T-cell (primary cell): ENCODE measurements around the gene ARHGAP4. TPM values are rescaled to one million over a fixed set of nuclear protein-coding genes. Genes with fewer than 3 reads are reported as not detected.
A peak's percentile ranks its signal among the peaks of the same experiment; 100 is the strongest.

ENCODE experiments used
- ATAC-seq, 4 experiments: fragments of 200-7000 bp in 3 of 4; fragments of 150-1000 bp in 1 of 4; cut with Tn5 transposase; replicated peaks in 1 of 4; 1 replicate in 3 of 4; 2 replicates in 1 of 4; pipeline ENCODE4 v1.10.0; 2021; ENCODE audit warnings: moderate library complexity in 3 of 4, mild to moderate bottlenecking in 2 of 4, moderate number of reproducible peaks in 1 of 4
- CTCF ChIA-PET, 2 donors: fragments of 300-600 bp; sonication (Branson Sonifier 250); formaldehyde crosslinking; loops; one replicate each; lab custom pipeline; 2022; ENCODE audit warnings: antibody characterized with exemption in 2 of 2; lab: Charles Lee
- POLR2A ChIA-PET, 2 donors: fragments of 300-600 bp; sonication (Branson Sonifier 250); formaldehyde crosslinking; loops; one replicate each; lab custom pipeline; 2022; ENCODE audit warnings: antibody characterized with exemption in 2 of 2; lab: Charles Lee
- DNase-seq, 35 experiments: peaks; one replicate each; pipeline versions ENCODE4 v3.0.0 to v3.0.0-alpha.2; 2013 to 2023
- H3K27ac ChIP-seq: one replicate; pipeline ENCODE4 v1.5.1; 2013; ENCODE audit warnings: low read length
- H3K27me3 ChIP-seq, 2 experiments: replicated peaks in 1 of 2; 1 replicate in 1 of 2; 2 replicates in 1 of 2; pipeline versions ENCODE4 v1.6.1 to v1.7.0; 2013; ENCODE audit warnings: low read length in 1 of 2, mixed read lengths in 1 of 2; ENCODE audit not compliant: control insufficient read depth in 2 of 2, insufficient read depth in 2 of 2; ENCODE audit errors: extremely low read depth in 1 of 2
- H3K36me3 ChIP-seq, 2 donors: 1 replicate in 1 of 2; 2 replicates in 1 of 2; pipeline versions ENCODE4 v1.6.1 to v1.7.0; 2013; ENCODE audit warnings: low read length in 1 of 2; ENCODE audit not compliant: control insufficient read depth in 2 of 2, insufficient read depth in 1 of 2; ENCODE audit errors: extremely low read depth in 1 of 2
- H3K4me1 ChIP-seq, 2 experiments: 1 replicate in 1 of 2; 2 replicates in 1 of 2; pipeline versions ENCODE4 v1.6.1 to v1.7.0; 2013; ENCODE audit warnings: low read length in 2 of 2, mixed read lengths in 1 of 2; ENCODE audit not compliant: insufficient read depth in 2 of 2, control insufficient read depth in 1 of 2; ENCODE audit errors: extremely low read depth in 1 of 2
- H3K4me3 ChIP-seq, 2 donors: 1 replicate in 1 of 2; 2 replicates in 1 of 2; pipeline versions ENCODE4 v1.5.1 to v1.7.0; 2013; ENCODE audit warnings: mild to moderate bottlenecking in 2 of 2, low read length in 1 of 2, moderate library complexity in 1 of 2; ENCODE audit not compliant: control insufficient read depth in 1 of 2; ENCODE audit errors: extremely low read depth in 1 of 2
- H3K9me3 ChIP-seq: 2 replicates; pipeline ENCODE4 v1.7.0; 2013
- H3K27ac Mint-ChIP-seq, 2 donors: one replicate each; pipeline ENCODE4 v1.8.0; 2020 to 2021; ENCODE audit warnings: mild to moderate bottlenecking in 2 of 2, mixed read lengths in 2 of 2
- H3K27me3 Mint-ChIP-seq, 2 donors: one replicate each; pipeline ENCODE4 v1.8.0; 2021 to 2022; ENCODE audit warnings: mixed read lengths in 2 of 2
- H3K36me3 Mint-ChIP-seq: one replicate; pipeline ENCODE4 v1.8.0; 2021; ENCODE audit warnings: mixed read lengths
- H3K4me1 Mint-ChIP-seq, 3 donors: one replicate each; pipeline ENCODE4 v1.8.0; 2020 to 2022; ENCODE audit warnings: mixed read lengths in 3 of 3, mild to moderate bottlenecking in 1 of 3
- H3K4me3 Mint-ChIP-seq, 3 donors: one replicate each; pipeline ENCODE4 v1.8.0; 2020 to 2022; ENCODE audit warnings: mild to moderate bottlenecking in 3 of 3, mixed read lengths in 3 of 3, moderate library complexity in 3 of 3
- H3K9me3 Mint-ChIP-seq, 3 donors: one replicate each; pipeline ENCODE4 v1.8.0; 2020 to 2022; ENCODE audit warnings: mixed read lengths in 3 of 3
- WGBS: methylation state at CpG from one replicate; pipeline ENCODE4 v1.1.5; 2013; ENCODE audit warnings: missing lambda C conversion rate; ENCODE audit not compliant: insufficient coverage; 5-methylcytosine and 5-hydroxymethylcytosine counted together
- total RNA-seq, 35 experiments: library from RNA in 6 of 35; stranded (reverse) in 6 of 35; fragments of 120-200 nt in 1 of 35; gene quantifications; one replicate each; pipeline versions ENCODE4 v1.2.1 to v1.2.4 and lab custom pipeline; 2013 to 2026

ARHGAP4 gene
- total RNA-seq, 5 donors from 2014 or later (not counting 1 experiment from before 2014, with no cell fraction given) = 420 to 485 (median 468) TPM

GRCh38 chrX:153965406-153965805 is 39.3 kb upstream of the ARHGAP4 start:
- Histone ChIP-seq H3K4me3 (no peak overlapping the region), H3K9me3 (no peaks in the 10 kb centered on the region), H3K27ac (peak overlapping the region; percentile 78), H3K36me3 (peaks cover 17 to 37% of the 10 kb centered on the region in 2 donors), H3K4me1 (peaks cover 6 to 55% of the 10 kb centered on the region in 2 experiments), H3K27me3 (no peaks in the 10 kb centered on the region)
- POLR2A ChIA-PET = no interaction called here
- DNase-seq = no peak
- CTCF ChIA-PET = no interaction called here
- no peaks in the 10 kb centered on the region for H3K27me3 Mint-ChIP-seq
- ATAC-seq = no peak
- 60% methylated on average over 2 of the region's 5 CpGs for WGBS
- peaks cover 4% of the 10 kb centered on the region for H3K36me3 Mint-ChIP-seq
- peaks cover 39 to 47% (median 42%) of the 10 kb centered on the region in 3 donors for H3K4me1 Mint-ChIP-seq
- peak overlapping the region in 1 of 2 donors; percentile 96 for H3K27ac Mint-ChIP-seq
- H3K9me3 Mint-ChIP-seq = no peaks in the 10 kb centered on the region
- H3K4me3 Mint-ChIP-seq = peak overlapping the region in 1 of 3 donors; percentile 88

- ChIA-PET POLR2A (no interaction called here), CTCF (no interaction called here)
- peaks cover 4% of the 10 kb centered on the region for H3K36me3 Mint-ChIP-seq
- Histone ChIP-seq H3K9me3 (no peaks in the 10 kb centered on the region), H3K27me3 (no peaks in the 10 kb centered on the region), H3K4me3 (no peak overlapping the region), H3K27ac (no peak overlapping the region), H3K36me3 (peaks cover 18 to 50% of the 10 kb centered on the region in 2 donors), H3K4me1 (peaks cover 6 to 50% of the 10 kb centered on the region in 2 experiments)
- WGBS = no CpG with 5 or more reads among the region's 14 CpGs
- H3K9me3 Mint-ChIP-seq = no peaks in the 10 kb centered on the region
- H3K4me1 Mint-ChIP-seq = peaks cover 34 to 42% (median 40%) of the 10 kb centered on the region in 3 donors
- H3K27me3 Mint-ChIP-seq = no peaks in the 10 kb centered on the region
- H3K27ac Mint-ChIP-seq = no peak overlapping the region
- no peak for DNase-seq
- no peak overlapping the region for H3K4me3 Mint-ChIP-seq
- ATAC-seq = no peak
These were observed 38.0 kb upstream of the ARHGAP4 start for GRCh38 chrX:153964105-153964504.

GRCh38 chrX:153963546-153963945 is 37.5 kb upstream of the ARHGAP4 start:
- H3K4me1 Mint-ChIP-seq = peaks cover 33 to 40% (median 36%) of the 10 kb centered on the region in 3 donors
- POLR2A ChIA-PET = no interaction called here
- peaks cover 4% of the 10 kb centered on the region for H3K36me3 Mint-ChIP-seq
- CTCF ChIA-PET = interaction anchor here in 1 of 2 donors (0.5 kb wide), 2 partner anchors 11 to 15 kb away, joined by 3 to 4 read pairs; no protein-coding TSS in a partner anchor
- H3K9me3 ChIP-seq = no peaks in the 10 kb centered on the region
- no peaks in the 10 kb centered on the region for H3K27me3 Mint-ChIP-seq
- no peak overlapping the region for H3K27ac ChIP-seq
- DNase-seq (no peak), ATAC-seq (no peak)
- peaks cover 6 to 44% of the 10 kb centered on the region in 2 experiments for H3K4me1 ChIP-seq
- no peaks in the 10 kb centered on the region for H3K27me3 ChIP-seq
- H3K4me3 Mint-ChIP-seq = no peak overlapping the region
- no peaks in the 10 kb centered on the region for H3K9me3 Mint-ChIP-seq
- no peak overlapping the region for H3K27ac Mint-ChIP-seq
- H3K4me3 ChIP-seq = no peak overlapping the region
- WGBS = 100% methylated on average over 3 of the region's 12 CpGs
- H3K36me3 ChIP-seq = peaks cover 20 to 55% of the 10 kb centered on the region in 2 donors

- no peak overlapping the region for H3K27ac Mint-ChIP-seq
- no peaks in the 10 kb centered on the region for H3K27me3 ChIP-seq
- H3K27me3 Mint-ChIP-seq = no peaks in the 10 kb centered on the region
- no peak for ATAC-seq
- no peak overlapping the region for H3K27ac ChIP-seq
- CTCF ChIA-PET = no interaction called here
- H3K4me1 ChIP-seq = peaks cover 0 to 21% of the 10 kb centered on the region in 2 experiments
- H3K36me3 Mint-ChIP-seq = peaks cover 7% of the 10 kb centered on the region
- H3K36me3 ChIP-seq = peaks cover 20 to 77% of the 10 kb centered on the region in 2 donors
- POLR2A ChIA-PET = interaction anchor here in 1 of 2 donors (0.6 kb wide), 1 partner anchor 9 kb away, joined by 4 read pairs; no protein-coding TSS in a partner anchor
- H3K4me3 Mint-ChIP-seq = no peak overlapping the region
- no peak overlapping the region for H3K4me3 ChIP-seq
- no peaks in the 10 kb centered on the region for H3K9me3 Mint-ChIP-seq
- no peaks in the 10 kb centered on the region for H3K9me3 ChIP-seq
- WGBS = 100% methylated on average over 2 of the region's 11 CpGs
- peaks cover 11 to 19% (median 14%) of the 10 kb centered on the region in 3 donors for H3K4me1 Mint-ChIP-seq
- DNase-seq = no peak
These were observed 35.2 kb upstream of the ARHGAP4 start for GRCh38 chrX:153961292-153961691.

GRCh38 chrX:153960786-153961185 is 34.7 kb upstream of the ARHGAP4 start:
- Histone ChIP-seq H3K36me3 (peaks cover 20 to 81% of the 10 kb centered on the region in 2 donors), H3K4me3 (no peak overlapping the region), H3K9me3 (no peaks in the 10 kb centered on the region), H3K27me3 (no peaks in the 10 kb centered on the region), H3K27ac (no peak overlapping the region), H3K4me1 (peaks cover 0 to 16% of the 10 kb centered on the region in 2 experiments)
- ATAC-seq (no peak), DNase-seq (no peak)
- H3K4me3 Mint-ChIP-seq = no peak overlapping the region
- CTCF ChIA-PET = no interaction called here
- WGBS = 95% methylated on average over 14 of the region's 22 CpGs
- no peak overlapping the region for H3K27ac Mint-ChIP-seq
- no peaks in the 10 kb centered on the region for H3K27me3 Mint-ChIP-seq
- POLR2A ChIA-PET = no interaction called here
- peaks cover 7 to 14% (median 9%) of the 10 kb centered on the region in 3 donors for H3K4me1 Mint-ChIP-seq
- no peaks in the 10 kb centered on the region for H3K9me3 Mint-ChIP-seq
- H3K36me3 Mint-ChIP-seq = peaks cover 7% of the 10 kb centered on the region

GRCh38 chrX:153960077-153960476 is 34.0 kb upstream of the ARHGAP4 start:
- peaks cover 22 to 88% of the 10 kb centered on the region in 2 donors for H3K36me3 ChIP-seq
- no peak overlapping the region for H3K4me3 ChIP-seq
- POLR2A ChIA-PET = no interaction called here
- Mint-ChIP-seq H3K27ac (no peak overlapping the region), H3K9me3 (no peaks in the 10 kb centered on the region), H3K36me3 (peaks cover 7% of the 10 kb centered on the region), H3K27me3 (no peaks in the 10 kb centered on the region), H3K4me1 (peaks cover under 1 to 7% (median 2%) of the 10 kb centered on the region in 3 donors), H3K4me3 (no peak overlapping the region)
- no peaks in the 10 kb centered on the region for H3K9me3 ChIP-seq
- H3K27ac ChIP-seq = no peak overlapping the region
- ATAC-seq (no peak), DNase-seq (no peak)
- no CpG with 5 or more reads among the region's 16 CpGs for WGBS
- CTCF ChIA-PET = no interaction called here
- no peaks in the 10 kb centered on the region for H3K27me3 ChIP-seq
- H3K4me1 ChIP-seq = peaks cover 0 to 9% of the 10 kb centered on the region in 2 experiments
